PC-3 (cell line): ENCODE data around the gene FRMD5. TPM values are rescaled to one million over a fixed set of nuclear protein-coding genes. Genes with fewer than 3 reads are reported as not detected.
A peak's percentile ranks its signal among the peaks of the same experiment; 100 is the strongest.

Experiments
- ATAC-seq: fragments of 200-7000 bp; cut with Tn5 transposase; 2 replicates; pipeline ENCODE4 v1.9.1; 2020; ENCODE audit warnings: mild to moderate bottlenecking, moderate library complexity
- BruUV-seq: library from RNA; stranded (reverse); fragments of 400-500 nt; replicated peaks from 2 replicates; lab custom pipeline; 2021; lab: Mats Ljungman, UMichigan
- CTCF ChIA-PET: fragments of 300-600 bp; sonication (Branson Sonifier 250); formaldehyde crosslinking; loops from one replicate; lab custom pipeline; 2022; ENCODE audit warnings: antibody characterized with exemption; lab: Charles Lee
- POLR2A ChIA-PET: fragments of 300-600 bp; sonication (Branson Sonifier 250); formaldehyde crosslinking; loops from one replicate; lab custom pipeline; 2022; ENCODE audit warnings: antibody characterized with exemption; ENCODE audit not compliant: unreplicated experiment; lab: Charles Lee
- DNase-seq: peaks from one replicate; pipeline ENCODE4 v3.0.0-alpha.2; 2015
- H2AFZ ChIP-seq: fragments of 300-600 bp; sonication (generic); 2 replicates; pipeline ENCODE4 v1.6.0; 2016; ENCODE audit warnings: antibody characterized with exemption, low read length
- H3F3A ChIP-seq: fragments of 300-600 bp; sonication (generic); one replicate; pipeline ENCODE4 v1.6.0; 2017; ENCODE audit warnings: antibody characterized with exemption, low read length, control low read depth, mild to moderate bottlenecking; ENCODE audit not compliant: unreplicated experiment
- H3K27ac ChIP-seq: fragments of 300-600 bp; sonication (generic); 2 replicates; pipeline ENCODE4 v1.5.1; 2016; ENCODE audit warnings: mild to moderate bottlenecking, low read length
- H3K27me3 ChIP-seq: fragments of 300-600 bp; sonication (generic); 2 replicates; pipeline ENCODE4 v1.6.1; 2016; ENCODE audit warnings: low read length, mixed read lengths
- H3K36me3 ChIP-seq: fragments of 300-600 bp; sonication (generic); 2 replicates; pipeline ENCODE4 v1.6.1; 2016; ENCODE audit warnings: low read depth, mixed run types, low read length, mixed read lengths
- H3K4me1 ChIP-seq: fragments of 300-600 bp; sonication (generic); 2 replicates; pipeline ENCODE4 v1.5.1; 2016; ENCODE audit warnings: low read length; ENCODE audit not compliant: insufficient read depth
- H3K4me2 ChIP-seq: fragments of 300-600 bp; sonication (generic); 2 replicates; pipeline ENCODE4 v1.6.0; 2016; ENCODE audit warnings: low read length
- H3K4me3 ChIP-seq: fragments of 300-600 bp; sonication (generic); 2 replicates; pipeline ENCODE4 v1.5.1; 2016; ENCODE audit warnings: mild to moderate bottlenecking, low read length, mixed read lengths
- H3K79me2 ChIP-seq: fragments of 300-600 bp; sonication (generic); 2 replicates; pipeline ENCODE4 v1.6.1; 2017; ENCODE audit warnings: low read length, mixed read lengths
- H3K9ac ChIP-seq: fragments of 300-600 bp; sonication (generic); 2 replicates; pipeline ENCODE4 v1.6.0; 2016; ENCODE audit warnings: mild to moderate bottlenecking, low read length
- H3K9me2 ChIP-seq: fragments of 300-600 bp; sonication (generic); replicated peaks from 2 replicates; pipeline ENCODE4 v1.6.1; 2016; ENCODE audit warnings: mixed run types, low read length, mixed read lengths
- H3K9me3 ChIP-seq: fragments of 300-600 bp; sonication (generic); 2 replicates; pipeline ENCODE4 v1.6.1; 2016; ENCODE audit warnings: low read length, mixed read lengths
- H4K20me1 ChIP-seq: fragments of 300-600 bp; sonication (generic); 2 replicates; pipeline ENCODE4 v1.6.1; 2016; ENCODE audit warnings: low read length, mixed read lengths
- CTCF ChIP-seq: fragments of 300-600 bp; sonication (generic); conservative IDR thresholded peaks from 2 replicates; pipeline ENCODE4 v1.5.1; 2017; ENCODE audit warnings: antibody characterized with exemption, low read depth, mild to moderate bottlenecking, low read length
- EZH2 ChIP-seq: fragments of 300-600 bp; sonication (generic); IDR thresholded peaks from one replicate; pipeline ENCODE4 v1.6.1; 2017; ENCODE audit warnings: antibody characterized with exemption, mild to moderate bottlenecking, low read length; ENCODE audit not compliant: unreplicated experiment
- EZH2phosphoT487 ChIP-seq: fragments of 300-600 bp; sonication (generic); IDR thresholded peaks from 2 replicates; pipeline ENCODE4 v1.6.1; 2018; ENCODE audit warnings: mild to moderate bottlenecking, antibody characterized with exemption, low read length, borderline replicate concordance
- intact Hi-C: fragments of 100-400 bp; cut with micrococcal nuclease; formaldehyde crosslinking; loops from 2 replicates; pipeline ENCODE4 v1.9.0; 2023
- total RNA-seq: library from RNA; depleted of rRNA; stranded (reverse); fragments of >200 nt; gene quantifications from 2 replicates; pipeline ENCODE4 v1.2.3, GENCODE V29; 2014

Gene FRMD5
- total RNA-seq, 1 experiment from 2014 or later, result 8.7 TPM

- intact Hi-C loops, result no loop called here
- H3K4me3 ChIP-seq, result no peak overlapping the region
- H3K9ac ChIP-seq, result no peak overlapping the region
- ChIA-PET CTCF (no interaction called here), POLR2A (no interaction called here)
- H3K9me2 ChIP-seq, result no peaks in the 10 kb centered on the region
- no peak overlapping the region for H3K27ac ChIP-seq
- TF ChIP-seq CTCF (no peak), EZH2phosphoT487 (no peak), EZH2 (no peak)
- H3F3A ChIP-seq, result no peaks in the 10 kb centered on the region
- no peak overlapping the region for H2AFZ ChIP-seq
- H3K4me2 ChIP-seq, result no peak overlapping the region
- no peaks in the 10 kb centered on the region; the same call in 1 of the 2 replicates for H3K79me2 ChIP-seq
- no TSS peak for BruUV-seq
- peak; percentile 56 for DNase-seq
- H3K4me1 ChIP-seq, result peaks cover 14% of the 10 kb centered on the region; the same call in 1 of the 2 replicates
- no peaks in the 10 kb centered on the region for H3K36me3 ChIP-seq
- no peaks in the 10 kb centered on the region for H3K9me3 ChIP-seq
- H4K20me1 ChIP-seq, result no peaks in the 10 kb centered on the region
- peak; percentile 80 for ATAC-seq
- no peaks in the 10 kb centered on the region for H3K27me3 ChIP-seq
These were observed 125.6 kb downstream of the FRMD5 start for GRCh38 chr15:44069489-44069888.

GRCh38 chr15:44068347-44068746 is 126.7 kb downstream of the FRMD5 start:
- BruUV-seq, result no TSS peak
- ATAC-seq, result no peak
- Histone ChIP-seq H3K4me2 (no peak overlapping the region), H3K27me3 (no peaks in the 10 kb centered on the region), H3K4me1 (peaks cover 14% of the 10 kb centered on the region; the same call in 1 of the 2 replicates), H3K79me2 (no peaks in the 10 kb centered on the region; the same call in 1 of the 2 replicates), H3F3A (no peaks in the 10 kb centered on the region), H3K4me3 (no peak overlapping the region), H3K27ac (no peak overlapping the region), H3K9ac (no peak overlapping the region), H4K20me1 (no peaks in the 10 kb centered on the region), H2AFZ (no peak overlapping the region), H3K9me2 (no peaks in the 10 kb centered on the region), H3K36me3 (no peaks in the 10 kb centered on the region), H3K9me3 (no peaks in the 10 kb centered on the region)
- TF ChIP-seq EZH2 (no peak), CTCF (no peak), EZH2phosphoT487 (no peak)
- DNase-seq, result no peak
- CTCF ChIA-PET, result no interaction called here
- POLR2A ChIA-PET, result no interaction called here
- intact Hi-C loops, result no loop called here

- ChIA-PET POLR2A (no interaction called here), CTCF (interaction anchor here (0.5 to 1.1 kb wide), 3 partner anchors 37 to 902 kb away, joined by 3 to 5 read pairs (median 3); no protein-coding TSS in a partner anchor)
- Histone ChIP-seq H3K27me3 (no peaks in the 10 kb centered on the region), H3F3A (no peaks in the 10 kb centered on the region), H2AFZ (peak overlapping the region; percentile 56; the same call in 1 of the 2 replicates), H3K36me3 (no peaks in the 10 kb centered on the region), H3K4me1 (peaks cover 14% of the 10 kb centered on the region; the same call in 1 of the 2 replicates), H4K20me1 (no peaks in the 10 kb centered on the region), H3K9me2 (no peaks in the 10 kb centered on the region), H3K27ac (no peak overlapping the region), H3K9me3 (no peaks in the 10 kb centered on the region), H3K4me3 (peak overlapping the region; percentile 7; the same call in 1 of the 2 replicates), H3K9ac (no peak overlapping the region), H3K79me2 (no peaks in the 10 kb centered on the region; the same call in 1 of the 2 replicates), H3K4me2 (peak overlapping the region; percentile 46)
- DNase-seq (peak; percentile 86), ATAC-seq (peak; percentile 62)
- TF ChIP-seq CTCF (peak; percentile 98), EZH2 (no peak)
- no TSS peak for BruUV-seq
- intact Hi-C loops, result loop anchor here (1.0 to 2.0 kb wide), 5 partner anchors 36 to 164 kb away; partner anchors contain the start of gene FRMD5
These were observed 128.8 kb downstream of the FRMD5 start for GRCh38 chr15:44066211-44066827.
